AG09319 (cell line): ENCODE results near the gene DBNL.

Source experiments
- DNase-seq: peaks from one replicate; pipeline ENCODE4 v3.0.0-alpha.2; 2010; ENCODE audit warnings: low read depth; ENCODE audit errors: extremely low read depth
- TF ChIP-seq, protein P1 (sequence below): IDR thresholded peaks from 2 replicates; pipeline ENCODE4 v1.5.1; 2011; ENCODE audit warnings: low read depth, mild to moderate bottlenecking, inconsistent platforms, low read length, moderate library complexity

DBNL gene

DNA sequence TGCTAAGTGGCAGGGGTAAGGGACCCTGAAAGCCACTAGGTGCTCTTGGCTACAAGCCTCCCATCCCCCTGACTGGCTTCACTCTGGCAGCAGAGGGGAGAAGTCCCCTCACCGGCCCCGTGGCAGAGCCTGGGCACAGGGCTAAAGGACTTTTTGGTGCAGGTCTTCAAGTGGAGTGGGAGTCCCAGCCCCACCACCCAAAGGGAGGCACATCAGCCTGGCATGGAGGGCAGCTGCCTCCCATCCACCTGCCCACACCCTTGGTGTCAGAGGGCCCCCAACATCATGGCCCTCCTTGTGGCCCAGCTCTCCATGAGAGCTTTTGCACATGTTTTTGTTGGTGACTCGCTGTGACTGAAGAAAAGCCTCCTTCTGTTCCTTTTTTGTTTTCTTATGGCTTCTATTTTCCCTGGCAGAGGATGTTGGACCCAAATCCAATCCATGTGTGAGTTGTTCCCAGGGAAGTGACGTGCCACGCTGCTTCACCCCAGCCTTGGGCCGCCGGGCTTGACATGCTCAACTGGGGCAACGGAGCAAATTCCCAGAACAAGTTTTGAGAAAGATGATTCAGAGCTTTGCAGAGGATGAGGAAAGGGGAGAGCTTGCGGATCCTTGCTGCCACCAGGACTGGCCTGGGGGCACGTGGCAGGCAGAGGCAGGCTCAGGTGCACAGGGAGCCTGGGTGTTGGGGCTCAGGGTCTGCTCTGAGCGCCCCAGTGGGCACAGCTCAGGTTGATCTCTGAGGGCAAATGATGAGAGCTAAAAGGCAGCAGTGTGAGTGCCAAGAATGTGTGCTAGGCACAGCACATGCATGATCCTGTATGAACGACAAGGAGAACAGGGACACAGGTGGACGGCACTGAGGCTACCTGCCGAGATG lies 57.7 kb downstream of the DBNL start:
- peak; percentile 88 for DNase-seq

DNA sequence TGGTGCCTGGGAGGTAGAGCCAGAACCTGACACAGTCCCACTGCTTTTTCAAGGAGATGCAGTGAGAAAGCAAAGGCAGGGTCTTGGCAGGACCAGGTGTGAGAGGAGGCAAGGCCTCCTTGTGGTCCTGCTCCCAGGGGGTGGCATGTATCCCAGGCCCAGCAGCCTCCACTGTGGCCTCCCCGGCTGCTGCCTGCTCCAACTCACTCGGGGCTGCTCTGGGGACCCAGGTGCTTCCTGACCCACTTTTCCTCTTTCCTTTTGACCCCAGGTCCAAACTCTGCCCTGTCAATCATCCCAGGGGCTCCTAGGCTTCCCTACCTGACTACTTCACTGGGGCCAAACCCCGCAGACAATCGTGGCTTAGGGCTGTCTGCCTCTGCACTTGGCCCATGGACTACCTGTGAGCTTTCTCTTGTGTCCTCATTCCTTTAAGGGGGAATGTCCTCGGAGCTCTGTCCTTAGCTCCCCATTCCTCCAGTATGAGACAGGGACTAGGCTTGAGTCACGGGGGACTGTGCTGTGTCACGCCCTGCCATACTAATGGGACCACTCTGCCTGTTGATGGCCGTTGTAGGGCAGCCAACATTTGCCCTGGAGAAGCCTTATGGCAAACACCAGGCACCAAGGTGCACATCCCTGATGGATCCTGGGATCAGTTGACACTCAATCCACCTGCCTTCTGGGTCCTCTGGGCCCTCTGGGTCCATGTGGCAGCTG lies 58.5 kb downstream of the DBNL start:
- TF ChIP-seq, protein P1, sequence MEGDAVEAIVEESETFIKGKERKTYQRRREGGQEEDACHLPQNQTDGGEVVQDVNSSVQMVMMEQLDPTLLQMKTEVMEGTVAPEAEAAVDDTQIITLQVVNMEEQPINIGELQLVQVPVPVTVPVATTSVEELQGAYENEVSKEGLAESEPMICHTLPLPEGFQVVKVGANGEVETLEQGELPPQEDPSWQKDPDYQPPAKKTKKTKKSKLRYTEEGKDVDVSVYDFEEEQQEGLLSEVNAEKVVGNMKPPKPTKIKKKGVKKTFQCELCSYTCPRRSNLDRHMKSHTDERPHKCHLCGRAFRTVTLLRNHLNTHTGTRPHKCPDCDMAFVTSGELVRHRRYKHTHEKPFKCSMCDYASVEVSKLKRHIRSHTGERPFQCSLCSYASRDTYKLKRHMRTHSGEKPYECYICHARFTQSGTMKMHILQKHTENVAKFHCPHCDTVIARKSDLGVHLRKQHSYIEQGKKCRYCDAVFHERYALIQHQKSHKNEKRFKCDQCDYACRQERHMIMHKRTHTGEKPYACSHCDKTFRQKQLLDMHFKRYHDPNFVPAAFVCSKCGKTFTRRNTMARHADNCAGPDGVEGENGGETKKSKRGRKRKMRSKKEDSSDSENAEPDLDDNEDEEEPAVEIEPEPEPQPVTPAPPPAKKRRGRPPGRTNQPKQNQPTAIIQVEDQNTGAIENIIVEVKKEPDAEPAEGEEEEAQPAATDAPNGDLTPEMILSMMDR, result no peak

More for the DNA sequence above, 57.7 kb downstream of the DBNL start:
- TF ChIP-seq, protein P1, result no peak

DNA sequence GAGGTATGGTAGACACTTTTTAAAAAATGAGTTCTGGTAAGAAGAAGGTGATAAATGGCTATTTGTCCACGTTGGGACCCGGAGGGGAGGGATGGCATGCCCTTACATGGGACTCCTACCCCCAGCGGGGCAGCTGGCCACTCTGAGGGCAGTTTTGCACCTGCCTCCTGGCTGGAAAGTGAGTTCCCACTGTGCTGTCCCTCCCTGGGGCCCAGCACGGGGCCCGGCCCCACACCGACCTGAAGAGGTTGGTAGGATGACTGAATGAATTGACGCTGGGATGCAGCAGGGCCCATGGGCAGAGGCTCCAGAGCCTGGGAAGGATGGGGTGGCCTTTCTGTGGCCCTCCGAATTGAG lies 59.0 kb downstream of the DBNL start:
- TF ChIP-seq, protein P1, result no peak

More for the DNA sequence above, 58.5 kb downstream of the DBNL start:
- DNase-seq, result no peak

DNA sequence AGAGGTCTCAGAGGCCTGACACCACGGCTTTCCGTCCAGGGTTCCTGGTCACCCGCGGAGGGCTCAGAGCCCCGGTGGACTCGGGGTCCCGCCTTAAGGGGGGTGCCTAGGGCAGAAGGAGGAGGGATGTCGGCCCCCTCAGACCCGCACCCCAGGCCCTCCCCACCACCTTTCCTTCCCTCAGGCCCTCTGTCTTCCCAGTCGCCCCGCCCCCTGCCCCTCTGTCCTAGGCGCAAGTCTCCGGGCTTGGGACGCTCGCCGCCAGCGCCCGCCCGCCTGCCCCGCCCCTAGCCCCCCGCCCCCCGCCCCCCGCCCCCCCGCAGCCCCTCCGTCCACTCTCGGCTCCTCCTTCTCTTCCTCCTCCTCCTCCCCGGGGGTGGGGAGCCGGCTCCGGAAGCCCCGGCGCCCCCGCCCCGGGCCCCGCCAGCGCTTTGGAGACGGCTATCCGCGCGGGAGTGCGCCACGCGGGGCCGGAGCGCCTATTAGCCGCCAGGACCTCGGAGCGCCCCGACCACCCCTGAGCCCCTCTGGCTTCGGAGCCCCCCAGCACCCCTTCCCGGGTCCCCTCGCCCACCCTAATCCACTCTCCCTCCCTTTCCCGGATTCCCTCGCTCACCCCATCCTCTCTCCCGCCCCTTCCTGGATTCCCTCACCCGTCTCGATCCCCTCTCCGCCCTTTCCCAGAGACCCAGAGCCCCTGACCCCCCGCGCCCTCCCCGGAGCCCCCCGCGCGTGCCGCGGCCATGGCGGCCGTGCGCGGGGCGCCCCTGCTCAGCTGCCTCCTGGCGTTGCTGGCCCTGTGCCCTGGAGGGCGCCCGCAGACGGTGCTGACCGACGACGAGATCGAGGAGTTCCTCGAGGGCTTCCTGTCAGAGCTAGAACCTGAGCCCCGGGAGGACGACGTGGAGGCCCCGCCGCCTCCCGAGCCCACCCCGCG lies 59.7 kb downstream of the DBNL start, which contains the start of gene AEBP1:
TSS of gene AEBP1 (plus strand) at position 423 of the 937 bp plus-strand sequence. CDS start at position 744, 321 bp downstream.
- TF ChIP-seq, protein P1, result no peak
- DNase-seq, result no peak

More for the DNA sequence above, 59.0 kb downstream of the DBNL start:
- no peak for DNase-seq

DNA sequence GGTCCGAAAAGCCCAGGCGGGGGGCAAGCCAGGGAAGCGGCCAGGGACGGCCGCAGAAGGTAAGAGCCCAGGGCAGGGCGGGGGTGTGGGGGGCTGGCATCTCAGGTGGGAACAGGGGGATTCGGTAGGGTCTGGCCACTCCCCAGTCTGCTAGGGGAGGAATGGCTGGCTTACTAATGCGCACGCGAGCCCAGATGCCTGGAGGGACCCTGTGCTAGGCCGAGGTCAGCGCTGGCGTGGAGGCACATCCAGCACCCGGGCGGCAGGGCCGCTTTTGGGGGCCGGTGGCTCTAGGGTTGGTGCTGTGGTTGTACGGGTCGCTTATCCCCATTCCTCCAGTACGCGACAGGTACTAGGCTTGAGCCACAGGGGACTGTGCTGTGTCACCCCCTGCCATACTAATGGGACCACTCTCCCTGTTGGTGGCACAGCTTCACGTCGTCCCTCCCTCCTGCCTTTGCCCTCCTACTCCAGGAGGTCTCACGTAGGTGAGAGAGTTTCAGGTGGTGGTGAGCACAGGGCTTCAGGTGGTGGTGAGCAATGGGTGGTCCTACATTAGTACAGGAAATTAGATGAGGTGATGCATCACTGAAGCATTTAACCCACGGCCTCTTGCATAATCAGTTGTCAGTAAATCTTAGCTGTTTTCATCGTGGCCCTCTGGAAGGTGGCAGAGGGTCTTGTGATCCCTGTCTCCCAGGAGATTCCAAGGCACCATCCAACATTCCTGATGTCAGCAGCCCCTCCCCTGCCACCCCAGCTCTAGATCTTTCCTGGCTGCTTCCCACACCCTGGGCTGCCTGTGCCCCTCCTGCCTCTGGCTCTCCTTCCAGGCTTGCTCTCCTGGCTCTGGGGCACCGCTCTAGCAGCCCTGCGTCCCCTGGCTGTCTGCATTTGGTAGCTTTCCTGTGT lies 60.6 kb downstream of the DBNL start:
- no peak for DNase-seq
- TF ChIP-seq, protein P1, result peak; percentile 14

DNA sequence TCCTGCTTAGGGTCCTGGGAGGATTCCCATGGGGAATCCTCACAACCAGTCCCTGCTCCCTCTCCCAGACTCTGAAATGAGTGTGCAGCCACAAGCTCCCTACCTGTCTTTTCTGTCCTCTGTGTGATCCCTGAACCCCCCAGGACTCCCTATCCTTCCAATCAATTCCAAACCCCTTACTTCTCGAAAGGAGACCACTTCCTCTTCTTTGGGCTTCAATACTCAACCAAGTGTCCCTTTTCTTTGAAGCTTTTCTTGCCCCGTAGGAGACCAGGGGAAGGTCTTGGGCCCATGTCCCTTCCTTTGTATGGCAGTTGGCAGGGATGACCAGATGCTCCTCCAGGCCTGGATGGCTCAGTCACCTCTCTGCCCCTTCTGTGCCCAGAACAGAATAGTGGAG lies 61.3 kb downstream of the DBNL start:
- no peak for DNase-seq
- TF ChIP-seq, protein P1, result no peak
